Progenitor cell of endocrine pancreas (in vitro differentiated cells): Measurements from ENCODE around the gene MRM2. TPM values are rescaled to one million over a fixed set of nuclear protein-coding genes. Genes with fewer than 3 reads are reported as not detected.

Experiments used
- DNase-seq: peaks from one replicate; pipeline ENCODE4 v3.0.0; 2021; ENCODE audit warnings: low spot score; ENCODE audit not compliant: unreplicated experiment
- H3K27ac Mint-ChIP-seq: 2 replicates; pipeline ENCODE4 v1.8.0; 2021; ENCODE audit warnings: mild to moderate bottlenecking, moderate library complexity, mixed read lengths
- H3K27me3 Mint-ChIP-seq: 2 replicates; pipeline ENCODE4 v1.8.0; 2021; ENCODE audit warnings: mixed read lengths
- H3K36me3 Mint-ChIP-seq: 2 replicates; pipeline ENCODE4 v1.8.0; 2022; ENCODE audit warnings: mixed read lengths; ENCODE audit not compliant: insufficient read depth
- H3K4me1 Mint-ChIP-seq: 2 replicates; pipeline ENCODE4 v1.8.0; 2021; ENCODE audit warnings: low read depth, mixed read lengths
- H3K4me3 Mint-ChIP-seq: 2 replicates; pipeline ENCODE4 v1.8.0; 2021; ENCODE audit warnings: low read depth, mild to moderate bottlenecking, moderate library complexity, mixed read lengths
- H3K9me3 Mint-ChIP-seq: 2 replicates; pipeline ENCODE4 v1.8.0; 2021; ENCODE audit warnings: low read depth, mixed read lengths
- long read RNA-seq: library from polyadenylated mRNA; unstranded; transcript quantifications from one replicate; pipeline ENCODE4 v2.0.0, GENCODE V29; 2020
- total RNA-seq: library from RNA; stranded (reverse); gene quantifications from 2 replicates; pipeline ENCODE4 v1.2.1, GENCODE V29; 2021
- TF ChIP-seq, protein P1 (sequence below): fragments of 200-600 bp; sonication (generic); IDR thresholded peaks from one replicate; pipeline ENCODE4 v1.5.0; 2021; ENCODE audit warnings: antibody characterized with exemption, mild to moderate bottlenecking; ENCODE audit not compliant: unreplicated experiment

The MRM2 gene
- 28.7 and 29.5 TPM in 2 replicates for total RNA-seq
- long read RNA-seq, transcript MRM2-201 (3 exons, 1,601 nt) = major isoform, 68 of 206 reads
- long read RNA-seq, transcript MRM2-204 (3 exons, 1,819 nt) = minor isoform, 7 of 206 reads
- long read RNA-seq, transcript MRM2-205 (4 exons, 2,511 nt) = minor isoform, 26 of 206 reads
- long read RNA-seq, partial matches to known transcripts = 25 of 206 reads
- long read RNA-seq, other reads (novel, unspliced or antisense) = 80 of 206 reads

DNA sequence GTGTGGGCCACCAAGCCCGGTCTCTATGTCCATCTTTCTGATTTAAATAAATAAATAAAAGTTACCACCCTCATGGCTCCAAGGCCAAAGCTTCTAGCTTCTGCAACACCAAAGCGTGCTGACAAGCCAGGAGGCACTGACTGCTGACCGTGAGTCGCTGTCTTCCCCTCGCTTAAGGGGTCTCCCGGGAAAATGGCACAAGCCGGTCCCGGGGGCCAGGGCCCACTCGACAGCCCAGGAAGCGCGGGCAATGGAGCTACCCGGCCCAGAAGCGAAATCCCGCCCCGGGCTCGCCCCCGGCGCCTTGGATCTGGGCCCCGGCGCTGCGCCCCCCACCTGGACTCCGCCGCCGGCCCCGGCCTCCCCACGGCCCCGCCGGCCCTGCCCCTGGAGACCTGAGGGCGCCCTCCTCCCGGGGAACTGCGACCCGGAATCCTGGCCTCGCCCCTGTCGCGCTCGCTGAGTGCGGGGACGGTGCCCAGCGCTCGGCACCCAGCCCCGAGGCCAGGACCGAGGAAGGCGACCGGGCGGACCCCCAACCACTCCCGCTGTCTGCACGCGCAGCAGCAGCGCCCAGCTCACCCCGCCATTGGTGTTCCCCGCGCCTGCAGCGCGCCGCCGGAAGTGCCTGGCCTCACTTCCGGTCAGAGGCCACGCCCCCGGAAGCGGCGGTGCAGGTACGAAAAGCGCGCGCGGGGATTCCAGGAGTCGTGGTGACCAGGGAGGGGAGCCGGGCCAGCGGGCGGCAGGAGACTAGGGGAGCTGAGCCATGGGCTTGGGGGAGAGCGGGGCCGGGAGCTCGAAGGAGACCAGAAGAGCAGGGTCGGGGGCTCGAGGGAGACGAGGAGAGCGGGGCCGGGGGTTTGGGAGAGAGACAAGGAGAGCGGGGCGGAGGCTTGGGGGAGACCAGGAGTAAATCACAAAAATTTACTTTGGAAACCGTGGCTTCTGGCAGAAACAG, at the start of gene MRM2, which contains the start of gene NUDT1:
Gene MRM2, minus strand, starts transcription at position 626 of the 961 bp plus-strand sequence. Its CDS starts 36 bp downstream, at position 590.
Gene NUDT1, plus strand, starts transcription at position 647 of the 961 bp plus-strand sequence. CDS start 2,349 bp downstream, outside the sequence.
- H3K4me1 Mint-ChIP-seq = peaks cover 6% of the 10 kb centered on the region
- peak within 1 kb of the TSS; percentile 88 for H3K4me3 Mint-ChIP-seq
- no peaks in the 10 kb centered on the region for H3K9me3 Mint-ChIP-seq
- no peaks in the 10 kb centered on the region for H3K36me3 Mint-ChIP-seq
- H3K27ac Mint-ChIP-seq = peak within 1 kb of the TSS; percentile 92
- DNase-seq = peak; percentile 83
- TF ChIP-seq, protein P1, sequence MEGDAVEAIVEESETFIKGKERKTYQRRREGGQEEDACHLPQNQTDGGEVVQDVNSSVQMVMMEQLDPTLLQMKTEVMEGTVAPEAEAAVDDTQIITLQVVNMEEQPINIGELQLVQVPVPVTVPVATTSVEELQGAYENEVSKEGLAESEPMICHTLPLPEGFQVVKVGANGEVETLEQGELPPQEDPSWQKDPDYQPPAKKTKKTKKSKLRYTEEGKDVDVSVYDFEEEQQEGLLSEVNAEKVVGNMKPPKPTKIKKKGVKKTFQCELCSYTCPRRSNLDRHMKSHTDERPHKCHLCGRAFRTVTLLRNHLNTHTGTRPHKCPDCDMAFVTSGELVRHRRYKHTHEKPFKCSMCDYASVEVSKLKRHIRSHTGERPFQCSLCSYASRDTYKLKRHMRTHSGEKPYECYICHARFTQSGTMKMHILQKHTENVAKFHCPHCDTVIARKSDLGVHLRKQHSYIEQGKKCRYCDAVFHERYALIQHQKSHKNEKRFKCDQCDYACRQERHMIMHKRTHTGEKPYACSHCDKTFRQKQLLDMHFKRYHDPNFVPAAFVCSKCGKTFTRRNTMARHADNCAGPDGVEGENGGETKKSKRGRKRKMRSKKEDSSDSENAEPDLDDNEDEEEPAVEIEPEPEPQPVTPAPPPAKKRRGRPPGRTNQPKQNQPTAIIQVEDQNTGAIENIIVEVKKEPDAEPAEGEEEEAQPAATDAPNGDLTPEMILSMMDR = no peak
- H3K27me3 Mint-ChIP-seq = no peaks in the 10 kb centered on the region

DNA sequence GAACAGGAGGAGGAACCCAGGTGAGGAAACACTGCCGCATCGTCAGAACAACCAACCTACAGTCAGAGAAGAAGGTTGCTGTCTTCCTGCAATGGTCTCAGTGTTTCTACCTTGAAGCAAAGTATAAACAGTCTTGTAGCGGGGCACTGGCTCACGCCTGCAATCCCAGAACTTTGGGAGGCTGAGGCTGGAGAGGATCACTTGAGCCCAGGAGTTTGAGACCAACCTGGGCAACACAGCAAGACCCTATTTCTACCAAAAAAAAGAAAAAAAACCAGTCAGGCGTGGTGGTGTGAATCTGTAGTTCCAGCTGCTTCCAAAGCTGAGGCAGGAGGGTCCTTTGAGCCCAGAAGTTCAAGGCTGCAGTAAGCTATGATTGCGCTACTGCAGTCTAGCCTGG, 48.9 kb upstream of the MRM2 start:
- Mint-ChIP-seq H3K4me3 (no peak overlapping the region), H3K27me3 (no peaks in the 10 kb centered on the region), H3K36me3 (no peaks in the 10 kb centered on the region), H3K9me3 (no peaks in the 10 kb centered on the region), H3K4me1 (peaks cover 1% of the 10 kb centered on the region), H3K27ac (no peak overlapping the region)
- DNase-seq = no peak
- TF ChIP-seq, protein P1 = no peak

DNA sequence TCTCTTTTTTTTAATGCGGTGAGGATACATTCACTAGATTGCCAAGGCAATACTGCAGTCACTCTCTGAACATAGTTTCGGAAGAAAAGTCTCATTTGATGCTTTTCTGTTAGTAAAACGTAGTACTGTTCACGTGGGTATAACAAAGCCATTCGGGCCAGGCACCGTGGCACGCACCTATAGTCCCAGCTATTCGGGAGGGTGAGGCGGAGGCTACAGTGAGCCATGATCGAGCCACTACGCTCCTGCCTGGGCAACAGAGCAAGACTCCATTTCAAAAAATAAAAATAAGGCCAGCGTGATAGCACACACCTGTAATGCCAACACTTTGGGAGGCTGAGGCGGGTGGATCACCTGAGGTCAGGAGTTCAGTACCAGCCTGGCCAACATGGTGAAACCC, 47.6 kb upstream of the MRM2 start:
- DNase-seq = no peak
- no peak overlapping the region for H3K4me3 Mint-ChIP-seq
- no peaks in the 10 kb centered on the region for H3K36me3 Mint-ChIP-seq
- H3K27me3 Mint-ChIP-seq = no peaks in the 10 kb centered on the region
- H3K27ac Mint-ChIP-seq = no peak overlapping the region
- no peaks in the 10 kb centered on the region for H3K4me1 Mint-ChIP-seq
- TF ChIP-seq, protein P1 = no peak
- no peaks in the 10 kb centered on the region for H3K9me3 Mint-ChIP-seq

DNA sequence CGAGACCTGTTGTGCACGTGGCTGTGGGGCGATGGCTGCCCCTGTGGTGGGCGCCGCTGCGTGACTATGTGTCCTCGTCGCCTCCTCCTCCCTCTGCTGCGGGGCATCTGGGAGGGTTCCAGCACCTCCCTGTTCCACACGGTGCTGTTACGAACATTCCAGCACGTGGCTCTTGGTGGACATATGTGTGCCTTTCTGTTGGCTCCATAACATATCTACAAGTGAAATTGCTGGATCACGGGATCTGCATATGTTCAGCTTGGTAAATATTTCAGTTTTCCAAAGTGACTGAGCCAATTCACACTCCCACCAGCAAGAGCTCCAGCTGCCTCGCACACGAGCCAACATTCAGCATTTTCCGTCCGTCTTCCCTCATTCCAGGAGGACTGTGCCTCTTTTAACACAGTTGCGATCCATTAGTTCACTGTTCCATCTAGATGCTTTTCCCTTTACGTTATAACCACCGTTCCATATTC, 47.1 kb upstream of the MRM2 start:
- no peak overlapping the region for H3K4me3 Mint-ChIP-seq
- no peaks in the 10 kb centered on the region for H3K4me1 Mint-ChIP-seq
- no peak for DNase-seq
- H3K27ac Mint-ChIP-seq = no peak overlapping the region
- TF ChIP-seq, protein P1 = no peak
- no peaks in the 10 kb centered on the region for H3K9me3 Mint-ChIP-seq
- no peaks in the 10 kb centered on the region for H3K27me3 Mint-ChIP-seq
- H3K36me3 Mint-ChIP-seq = no peaks in the 10 kb centered on the region

DNA sequence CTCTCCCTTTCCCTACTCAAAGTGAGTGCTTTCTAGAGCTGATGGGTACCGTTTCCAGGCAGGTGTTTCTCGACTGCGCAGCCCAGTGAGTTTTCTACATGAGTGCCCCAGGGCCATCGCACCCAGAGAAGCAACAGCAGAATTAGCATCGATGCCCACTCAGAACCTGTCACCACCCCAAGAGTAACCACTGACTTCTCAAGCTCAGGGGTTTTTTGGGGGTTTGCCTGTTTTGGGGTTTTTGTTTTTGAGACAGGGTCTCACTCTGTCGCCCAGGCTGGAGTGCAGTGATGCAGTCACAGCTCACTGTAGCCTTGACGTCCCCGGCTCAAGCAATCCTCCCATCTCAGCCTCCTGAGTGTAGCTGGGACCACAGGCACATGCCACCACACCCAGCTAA, 46.5 kb upstream of the MRM2 start:
- H3K27ac Mint-ChIP-seq = no peak overlapping the region

More for the DNA sequence above, 46.5 kb upstream of the MRM2 start:
- Mint-ChIP-seq H3K27me3 (no peaks in the 10 kb centered on the region), H3K36me3 (no peaks in the 10 kb centered on the region), H3K9me3 (no peaks in the 10 kb centered on the region), H3K4me1 (no peaks in the 10 kb centered on the region), H3K4me3 (no peak overlapping the region)
- TF ChIP-seq, protein P1 = no peak
- DNase-seq = no peak
